K562 (cell line): Measurements from ENCODE around the gene LATS1. TPM values are rescaled to one million over a fixed set of nuclear protein-coding genes. Genes with fewer than 3 reads are reported as not detected.

Source experiments
- ARNT ChIP-seq, 2 experiments: fragments of 450-650 bp; IDR thresholded peaks; 2 replicates each; pipeline ENCODE4 v1.6.1; 2016; ENCODE audit warnings: mild to moderate bottlenecking in 1 of 2
- BACH1 ChIP-seq: fragments of 200-800 bp; sonication (Bioruptor generic); IDR thresholded peaks from 2 replicates; pipeline ENCODE4 v1.6.1; 2016; ENCODE audit warnings: missing genetic modification characterization, missing compliant biosample characterization
- CEBPB ChIP-seq: fragments of 450-650 bp; IDR thresholded peaks from 2 replicates; pipeline ENCODE4 v1.6.1; 2016; ENCODE audit warnings: missing genetic modification characterization, missing compliant biosample characterization
- CTCFL ChIP-seq: IDR thresholded peaks from 2 replicates; pipeline ENCODE4 v1.6.1; 2011; ENCODE audit warnings: borderline replicate concordance, low read depth, mild to moderate bottlenecking, moderate library complexity, low read length; ENCODE audit not compliant: insufficient read depth, poor library complexity, severe bottlenecking
- HSF4 ChIP-seq: fragments of 250-450 bp; sonication (Bioruptor Pico); IDR thresholded peaks from 2 replicates; pipeline ENCODE4 v2.1.2; 2022; ENCODE audit warnings: mild to moderate bottlenecking, moderate library complexity, borderline replicate concordance
- NEUROD1 ChIP-seq: fragments of 150-350 bp; IDR thresholded peaks from 2 replicates; pipeline ENCODE4 v1.6.1; 2014; ENCODE audit warnings: borderline replicate concordance, low read length, low read depth; ENCODE audit not compliant: partially characterized antibody
- NR0B1 ChIP-seq: fragments of 450-650 bp; IDR thresholded peaks from one replicate; pipeline ENCODE4 v1.6.1; 2018; ENCODE audit warnings: mild to moderate bottlenecking, moderate library complexity; ENCODE audit not compliant: partially characterized antibody
- PRPF4 ChIP-seq: fragments of 200-400 bp; formaldehyde crosslinking; IDR thresholded peaks from one replicate; pipeline ENCODE4 v1.6.1; 2017; ENCODE audit warnings: low read length, low read depth, mild to moderate bottlenecking; ENCODE audit not compliant: insufficient read depth, poor library complexity, severe bottlenecking
- RB1 ChIP-seq: fragments of 450-650 bp; IDR thresholded peaks from 2 replicates; pipeline ENCODE4 v1.6.1; 2017; ENCODE audit warnings: low read depth, mild to moderate bottlenecking
- RBM34 ChIP-seq: fragments of 200-400 bp; formaldehyde crosslinking; IDR thresholded peaks from 2 replicates; pipeline ENCODE4 v1.6.1; 2018; ENCODE audit warnings: low read length, borderline replicate concordance; ENCODE audit not compliant: insufficient read depth
- SMAD4 ChIP-seq: fragments of 250-450 bp; sonication (Bioruptor Pico); conservative IDR thresholded peaks from 2 replicates; pipeline ENCODE4 v1.8.0; 2021; ENCODE audit warnings: inconsistent platforms, mild to moderate bottlenecking, moderate library complexity
- XRCC5 ChIP-seq: fragments of 200-400 bp; formaldehyde crosslinking; IDR thresholded peaks from 2 replicates; pipeline ENCODE4 v1.6.1; 2017; ENCODE audit warnings: low read depth, mild to moderate bottlenecking, low read length
- ZBTB5 ChIP-seq: fragments of 450-650 bp; IDR thresholded peaks from 2 replicates; pipeline ENCODE4 v1.6.1; 2017; ENCODE audit warnings: antibody characterized with exemption
- ZC3H4 ChIP-seq: sonication (generic); formaldehyde crosslinking; IDR thresholded peaks from 2 replicates; pipeline ENCODE4 v1.9.0; 2021; ENCODE audit warnings: missing genetic modification reagents, borderline replicate concordance
- ZFP36 ChIP-seq: fragments of 150-350 bp; IDR thresholded peaks from 2 replicates; pipeline ENCODE4 v1.6.1; 2018; ENCODE audit warnings: low read length, low read depth; ENCODE audit not compliant: partially characterized antibody
- ZNF589 ChIP-seq: fragments of 200-800 bp; sonication (Bioruptor generic); IDR thresholded peaks from 2 replicates; pipeline ENCODE4 v1.6.1; 2016; ENCODE audit warnings: low read depth, missing genetic modification characterization, missing compliant biosample characterization
- ZNF717 ChIP-seq: fragments of 250-450 bp; sonication (Bioruptor Pico); IDR thresholded peaks from 2 replicates; pipeline ENCODE4 v1.5.0; 2021
- ZNF79 ChIP-seq: fragments of 250-450 bp; sonication (Bioruptor Pico); IDR thresholded peaks from 2 replicates; pipeline ENCODE4 v1.4.0; 2020; ENCODE audit warnings: low read depth, mild to moderate bottlenecking, moderate library complexity
- polyA plus RNA-seq, 8 experiments: library from polyadenylated mRNA; depleted of rRNA in 4 of 8; stranded (reverse) in 5 of 8; unstranded in 3 of 8; fragments of >200 nt; fragmentation: Nextera tagmentation in 2 of 8; fragmentation: Illumina TruSeq in 1 of 8; extraction: Ambion mirVana in 2 of 8; extraction: Trizol in 1 of 8; gene quantifications; 2 replicates each; pipeline versions ENCODE4 v1.2.1 to v1.2.3, GENCODE V29; 2011 to 2014; ENCODE audit warnings: inconsistent platforms in 1 of 8, missing spikeins in 1 of 8
- total RNA-seq, 7 experiments: library from RNA; depleted of rRNA in 6 of 7; stranded (reverse); fragments of >200 nt in 6 of 7; fragmentation: Illumina TruSeq in 2 of 7; extraction: Trizol in 2 of 7; gene quantifications; 2 replicates each; pipeline versions ENCODE4 v1.2.1 to v1.2.3, GENCODE V29; 2011 to 2021; ENCODE audit warnings: low replicate concordance in 1 of 7

The LATS1 gene
- total and polyA plus RNA-seq, 9 of the 15 experiments (the other 6 are each of a cell fraction or from before 2014, with no cell fraction given), result 5.0 to 36.3 (median 18.4) TPM

- peak; percentile 49 for TF ChIP-seq CTCFL
- no peak for TF ChIP-seq ZNF717
- no peak for TF ChIP-seq ZFP36
- no peak for TF ChIP-seq BACH1 (tag)
- TF ChIP-seq PRPF4, result peak; percentile 83
- TF ChIP-seq CEBPB (tag), result no peak
- TF ChIP-seq ZNF589 (CRISPR knock-in tag), result 0 out of 2 replicates have a peak, but pooled peaks have one; percentile 44
- TF ChIP-seq XRCC5, result peak; percentile 49
- peak; percentile 95 for TF ChIP-seq RB1
- TF ChIP-seq NEUROD1, result peak; percentile 60
- TF ChIP-seq SMAD4, result peak; percentile 88
- TF ChIP-seq ARNT (IDR thresholded peaks at IDR 0.05), result no peak
- TF ChIP-seq RBM34, result no peak
- TF ChIP-seq HSF4 (CRISPR knock-in tag), result no peak
- TF ChIP-seq NR0B1, result no peak
- TF ChIP-seq ZC3H4 (CRISPR knock-in tag), result no peak; the same call in 1 of the 2 replicates
- no peak for TF ChIP-seq ZNF79 (CRISPR knock-in tag)
- peak; percentile 99 for TF ChIP-seq ZBTB5
Observed at GRCh38 chr6:149648148-149649145, 69.5 kb downstream of the LATS1 start, which contains the start of gene KATNA1 (continued).
